Activated CD4-positive, alpha-beta T cell treated with anti-CD3 and anti-CD28 coated beads, Interleukin-2, amount 50 U/mL, for 16 hours (primary cell): ENCODE data around the gene ZNF19.

ENCODE experiments used
- DNase-seq: peaks from one replicate; pipeline ENCODE4 v3.0.0-alpha.2; 2020

ZNF19 gene

DNA sequence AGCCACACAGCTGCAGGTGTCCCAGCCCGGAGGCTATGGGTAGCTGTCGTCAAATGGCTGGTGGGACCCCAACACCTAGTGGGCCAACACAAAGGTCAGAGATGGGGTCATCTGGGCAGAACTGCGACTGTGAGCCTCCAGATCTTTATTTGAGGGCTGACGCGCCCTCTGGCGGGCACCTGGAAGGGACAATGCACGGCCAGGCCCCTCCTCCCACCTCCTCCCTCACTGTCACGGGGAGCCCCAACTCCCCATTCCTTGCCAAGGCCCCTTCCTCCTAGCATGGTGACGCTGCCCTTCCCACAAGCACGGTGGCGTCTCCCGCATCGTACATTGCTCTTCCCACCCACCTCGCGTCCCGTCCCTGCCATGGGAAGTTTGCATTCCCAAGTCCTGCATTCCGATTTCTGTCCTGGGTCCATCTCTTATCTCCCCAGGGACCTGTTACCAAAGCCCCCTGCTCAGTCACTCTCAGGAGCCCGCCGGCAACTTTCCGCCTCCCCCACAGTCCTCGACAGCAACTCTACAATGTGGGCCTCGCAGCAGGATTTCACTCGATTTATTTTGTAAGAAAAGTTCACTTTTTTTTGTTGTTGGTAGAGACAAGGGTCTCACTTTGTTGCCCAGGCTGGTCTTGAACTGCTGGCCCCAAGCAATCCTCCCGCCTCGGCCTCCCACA is 48.3 kb downstream of the ZNF19 start:
- no peak for DNase-seq

DNA sequence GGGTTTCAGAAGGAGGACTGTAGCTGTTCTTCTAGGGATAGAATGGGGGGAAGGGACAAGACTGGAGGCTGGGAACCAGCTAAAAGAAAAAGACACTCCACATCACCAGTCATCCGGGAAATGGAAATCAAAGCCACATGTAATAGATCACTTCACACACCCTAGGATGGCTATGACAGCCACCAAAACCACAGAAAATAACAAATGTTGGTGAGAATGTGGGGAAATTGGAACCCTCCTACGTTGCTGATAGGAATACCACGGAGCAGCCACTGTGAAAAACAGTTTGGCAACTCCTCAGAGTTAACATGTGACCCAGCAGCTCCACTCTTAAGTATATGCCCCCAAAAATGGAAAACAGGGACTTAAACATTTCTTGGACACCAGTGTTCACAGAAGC is 49.6 kb downstream of the ZNF19 start:
- DNase-seq: no peak

DNA sequence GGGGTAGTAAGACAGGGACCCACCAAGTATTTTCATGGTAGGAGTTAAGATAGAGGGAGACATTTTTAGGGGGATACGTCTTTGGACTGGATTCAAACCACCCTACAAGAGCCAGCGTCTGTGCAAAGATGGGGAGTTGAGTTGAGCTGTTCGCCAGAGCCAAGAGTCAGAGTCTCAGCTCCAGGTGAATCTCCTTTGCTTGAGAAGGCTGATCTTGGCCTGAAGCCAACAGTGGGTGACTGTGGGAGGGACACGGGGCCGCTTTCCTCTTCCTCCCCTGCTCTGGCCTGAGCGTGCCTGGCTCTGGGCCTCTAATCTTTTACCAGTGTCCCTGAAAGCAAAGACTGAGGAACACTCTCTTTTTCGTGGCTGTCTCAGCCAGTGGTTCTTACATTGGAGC is 52.7 kb downstream of the ZNF19 start:
- no peak for DNase-seq

DNA sequence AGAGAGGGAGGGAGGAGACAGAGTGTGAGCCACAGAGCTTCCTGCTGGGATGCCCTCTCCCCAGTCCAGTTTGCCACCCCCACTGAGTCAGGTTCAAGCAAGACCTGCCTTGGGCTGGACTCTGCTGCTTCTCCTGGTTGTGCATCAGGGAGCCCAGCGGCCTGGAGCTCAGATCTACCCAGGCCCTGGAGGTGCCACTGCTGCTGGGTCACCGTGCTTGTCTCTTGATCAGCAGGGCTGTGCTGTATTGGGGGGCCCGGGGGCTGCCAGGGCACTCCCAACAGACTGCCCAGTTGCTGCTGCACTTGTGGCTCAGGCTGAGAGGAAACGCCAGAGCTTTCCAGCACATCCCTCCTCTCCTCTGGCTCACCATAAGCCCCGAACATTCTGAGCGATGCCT is 56.2 kb downstream of the ZNF19 start:
- no peak for DNase-seq

DNA sequence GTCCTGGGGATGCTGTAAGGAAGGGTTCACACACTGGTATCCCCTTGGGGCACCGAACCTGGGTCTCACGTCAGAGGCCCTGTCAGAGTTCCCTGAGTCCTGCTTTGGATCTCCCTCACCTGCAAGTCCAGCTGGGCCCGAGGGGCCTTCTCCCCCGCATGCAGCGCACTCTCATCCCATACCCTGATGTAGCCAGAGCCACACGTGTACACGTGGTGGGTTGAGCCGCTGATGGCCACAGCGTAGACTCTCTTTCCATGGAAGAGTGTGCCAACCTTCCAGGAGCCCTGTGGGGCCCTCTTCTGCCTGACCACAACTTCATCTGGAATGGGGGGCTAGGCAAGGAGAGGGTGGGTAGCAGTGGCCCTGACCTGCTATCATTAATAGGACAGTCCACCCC is 57.1 kb downstream of the ZNF19 start:
- no peak for DNase-seq

DNA sequence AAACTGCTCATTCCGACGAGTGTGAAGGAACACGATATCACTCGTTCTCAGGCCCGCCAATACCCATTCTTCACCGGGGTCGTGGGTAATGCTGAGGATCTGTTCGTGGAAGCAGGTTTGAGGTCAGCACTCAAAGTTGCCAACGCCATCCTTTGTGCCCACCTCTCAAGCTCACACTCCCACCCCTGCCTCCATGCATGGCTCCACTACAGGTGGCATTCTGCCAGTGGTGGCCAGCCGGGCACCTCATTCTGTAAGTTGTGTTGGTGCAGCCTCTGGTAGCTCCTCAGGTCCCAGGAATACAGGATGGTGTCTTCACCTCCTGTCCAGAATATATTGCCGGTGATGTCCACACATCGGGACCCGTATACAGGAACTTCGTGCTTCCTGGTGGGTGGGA is 57.9 kb downstream of the ZNF19 start:
- no peak for DNase-seq

DNA sequence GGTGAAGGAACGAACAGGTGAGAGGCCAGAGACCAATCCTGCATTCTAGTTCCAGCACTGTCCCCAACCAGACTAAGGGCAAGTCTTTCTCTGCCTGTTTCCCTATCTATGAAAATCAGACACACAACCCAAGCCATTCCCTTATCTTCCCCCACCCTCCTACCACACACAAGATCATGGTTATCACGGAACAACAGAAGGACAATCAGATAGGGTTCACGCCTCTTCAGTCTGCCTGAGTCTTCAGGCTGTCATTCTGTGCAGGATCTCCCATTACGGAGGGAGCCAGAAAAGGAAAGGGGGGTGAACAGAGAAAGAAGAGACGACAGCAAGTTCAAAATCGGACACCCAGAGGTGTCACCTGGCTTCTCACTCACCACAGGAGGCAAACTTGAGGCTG is 58.4 kb downstream of the ZNF19 start:
- DNase-seq: no peak

DNA sequence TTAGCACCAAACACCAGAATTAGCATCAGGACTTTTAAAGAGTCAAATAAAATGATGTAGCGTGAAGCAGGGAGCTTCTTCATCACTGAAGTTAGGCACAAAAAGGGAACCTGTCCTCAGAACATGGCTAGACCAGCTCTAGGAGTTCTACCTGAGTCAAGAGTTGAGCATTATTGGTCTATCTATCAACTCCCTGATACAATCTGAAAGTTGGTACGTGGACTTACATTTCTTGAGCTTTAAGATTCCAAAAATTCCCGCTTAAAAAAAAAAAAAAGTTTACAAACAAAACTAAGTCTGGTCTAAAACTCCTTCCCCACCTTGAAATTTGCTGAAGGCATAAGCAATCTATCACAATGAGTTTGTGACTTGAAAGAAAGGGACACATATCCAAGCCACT is 59.5 kb downstream of the ZNF19 start:
- DNase-seq: no peak

DNA sequence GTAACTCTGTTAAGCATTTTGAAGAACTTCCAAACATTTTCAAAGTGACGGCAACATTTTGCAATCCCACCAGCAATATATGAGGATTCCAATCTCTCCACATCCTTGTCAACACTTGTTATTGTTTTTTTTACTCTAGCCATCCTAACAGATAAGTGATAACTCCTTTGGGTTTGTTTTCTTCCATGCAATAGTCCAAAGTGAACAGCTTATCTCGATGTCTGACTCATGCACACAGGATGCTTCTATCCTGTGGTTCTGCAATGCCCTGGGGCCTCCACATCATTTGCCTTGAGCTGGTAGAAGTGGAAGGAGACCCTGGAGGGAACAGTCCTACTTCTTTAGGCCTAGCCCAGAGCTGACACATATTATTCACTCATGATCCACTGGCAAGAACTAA is 60.2 kb downstream of the ZNF19 start:
- no peak for DNase-seq

DNA sequence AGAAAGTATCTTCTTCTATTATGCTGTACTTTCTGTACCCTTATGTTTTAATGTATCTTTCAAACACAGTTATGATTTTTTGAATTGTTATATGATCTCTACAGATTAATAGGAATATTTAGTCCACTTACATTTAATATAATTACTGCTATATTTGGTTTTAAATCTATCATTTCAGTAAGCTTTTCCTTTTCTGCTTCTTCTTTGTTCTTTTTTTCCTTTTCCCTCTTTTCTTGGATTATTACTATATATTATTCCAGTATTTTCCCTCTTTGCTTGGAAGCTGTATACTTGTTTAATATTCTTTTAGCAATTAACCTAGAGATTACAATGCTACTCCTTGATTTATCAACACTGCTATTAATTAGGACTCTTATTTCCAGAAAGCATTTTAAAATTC is 60.7 kb downstream of the ZNF19 start:
- DNase-seq: no peak

DNA sequence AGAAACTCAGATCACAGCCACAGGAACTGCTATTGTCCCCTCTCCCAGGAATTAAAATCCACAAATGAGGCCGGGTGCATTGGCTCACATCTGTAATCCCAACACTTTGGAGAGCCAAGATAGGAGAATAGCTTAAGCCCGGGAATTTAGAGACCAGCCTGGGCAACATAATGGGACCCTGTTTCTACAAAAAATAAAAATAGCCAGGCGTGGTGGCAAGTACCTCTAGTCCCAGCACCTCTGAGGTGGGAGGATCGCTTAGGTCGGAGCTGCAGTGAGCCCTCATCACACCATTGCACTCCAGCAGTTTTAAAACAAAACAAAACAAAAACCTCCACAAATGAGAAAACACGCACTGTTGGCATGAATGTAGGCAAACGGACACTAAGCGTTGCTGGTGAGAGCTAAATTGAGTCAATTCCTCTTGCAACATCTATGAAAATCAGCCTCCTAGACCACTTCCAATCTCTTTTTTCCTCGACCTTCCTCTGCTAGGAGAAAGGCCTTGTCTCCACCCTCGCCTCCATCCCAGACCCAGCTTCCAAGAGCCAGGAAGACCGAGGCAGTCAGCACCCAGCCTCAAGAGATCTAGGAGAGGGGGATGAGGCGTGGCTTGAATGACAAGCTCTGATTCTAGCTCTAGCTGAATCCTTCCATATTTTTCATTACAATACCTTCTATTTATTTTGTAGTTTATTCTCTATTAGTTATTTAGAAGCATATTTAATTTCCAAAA is 62.1 kb downstream of the ZNF19 start:
- DNase-seq: no peak

DNA sequence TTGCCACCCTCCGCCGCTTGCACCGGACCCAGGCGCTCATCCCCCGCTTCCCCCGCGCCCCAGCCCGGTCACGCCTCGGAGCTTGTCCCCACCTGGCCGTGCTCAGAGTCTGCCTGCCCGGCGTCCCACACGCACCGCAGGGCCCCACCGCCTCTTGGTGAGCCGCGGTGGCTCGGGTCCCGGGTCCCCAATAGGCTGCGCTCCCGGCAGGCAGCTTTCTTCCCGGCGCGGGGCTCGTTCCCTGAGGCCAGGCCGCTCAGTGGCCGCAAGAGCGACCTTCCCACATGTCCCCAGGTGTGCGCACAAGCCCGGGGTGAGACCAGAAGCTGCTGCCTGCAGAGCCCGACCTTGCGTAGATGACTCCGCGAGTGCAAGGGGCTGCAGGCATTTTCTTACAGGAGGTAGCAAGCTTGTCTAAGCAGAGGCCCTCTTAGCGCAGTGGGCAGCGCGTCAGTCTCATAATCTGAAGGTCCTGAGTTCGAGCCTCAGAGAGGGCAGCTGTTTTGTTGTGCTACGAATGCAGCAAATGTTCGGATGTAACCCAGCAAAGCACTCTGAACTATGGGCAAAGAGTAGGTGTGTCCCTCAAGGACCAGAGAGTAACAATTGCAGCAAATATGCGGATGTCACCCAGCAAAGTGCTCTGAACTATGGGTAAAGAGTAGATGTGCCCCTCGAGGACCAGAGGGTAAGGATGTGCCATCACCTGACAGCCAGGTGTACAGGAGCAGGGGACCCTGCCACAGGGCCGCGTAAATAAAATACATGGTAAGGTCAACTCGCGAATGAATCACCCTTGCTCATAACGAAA is 62.9 kb downstream of the ZNF19 start:
- peak; percentile 82 for DNase-seq

DNA sequence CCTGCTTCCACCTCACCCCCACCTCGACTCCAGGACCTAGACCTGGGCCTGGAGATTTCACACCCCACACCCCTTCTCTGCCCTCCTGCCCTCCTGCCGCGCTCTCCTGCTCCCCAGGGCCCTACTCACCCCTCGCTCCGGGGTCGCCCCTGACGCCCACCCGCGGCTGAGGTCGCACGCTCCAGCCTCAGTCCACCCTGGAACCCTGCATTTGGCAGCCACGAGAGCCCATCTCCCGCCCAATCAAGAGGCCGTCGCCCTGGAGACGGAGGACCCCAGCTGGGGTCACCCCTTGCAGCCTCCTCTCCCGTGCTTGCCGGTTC is 63.4 kb downstream of the ZNF19 start:
- no peak for DNase-seq

DNA sequence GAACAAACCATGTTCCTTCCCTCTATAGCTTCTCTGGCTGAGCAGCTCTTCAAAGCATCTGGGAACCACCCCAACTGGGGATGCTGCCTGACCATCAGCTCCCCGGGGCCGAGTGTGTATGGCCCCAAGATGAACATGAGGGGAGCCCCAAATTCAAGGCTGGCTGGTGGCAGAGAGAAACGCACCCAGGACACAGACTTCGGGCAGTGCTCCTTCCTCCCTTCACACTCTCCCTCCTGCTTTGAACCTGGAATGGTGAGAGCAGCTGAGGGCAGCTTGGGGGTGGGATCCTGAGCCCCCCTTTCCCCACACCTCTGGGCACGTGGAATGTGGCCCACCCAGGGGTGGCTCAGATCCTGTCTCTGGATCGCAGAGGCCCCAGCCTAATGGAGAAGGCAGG is 64.5 kb downstream of the ZNF19 start:
- no peak for DNase-seq

DNA sequence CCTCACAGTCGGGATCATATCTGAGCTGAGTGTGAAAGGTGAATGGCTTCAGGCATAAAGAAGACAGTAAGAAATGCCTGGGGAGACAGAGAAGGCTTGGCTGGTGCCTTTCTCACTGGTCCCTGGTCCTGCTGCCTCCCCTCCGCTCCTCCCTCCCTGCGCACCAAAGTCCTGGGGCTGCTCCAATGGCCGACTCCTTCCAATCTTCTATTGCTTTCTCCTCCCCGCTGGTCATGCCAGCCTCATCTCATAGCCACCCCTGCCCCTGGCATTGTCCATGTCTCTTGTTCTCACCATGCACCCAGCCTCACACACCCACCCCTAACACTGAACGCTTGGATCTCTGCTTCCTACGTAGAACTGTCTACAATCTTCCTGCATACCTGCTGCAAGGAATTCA is 65.3 kb downstream of the ZNF19 start:
- DNase-seq: no peak
